ENCODE data around the gene TSC22D2.
"Not testable (repeated sequence)": the region's sequence is repeated elsewhere in the genome, so short reads cannot be mapped to it uniquely, and the experiment has no call there.

The TSC22D2 gene

GRCh38 chr3:150495563-150496168, 87.6 kb downstream of the TSC22D2 start:
- no peak overlapping the region for H3K4me3 ChIP-seq (ENCODE audit: low read length)
- no peaks in the 10 kb centered on the region for H3K27me3 ChIP-seq (ENCODE audit: insufficient read depth, low read length)
- H3K9me3 ChIP-seq (ENCODE audit: insufficient read depth, low read depth, low read length) = peaks cover 4% of the 10 kb centered on the region
- no peak overlapping the region for H3K9ac ChIP-seq (ENCODE audit: low read depth, low read length)
- no peaks in the 10 kb centered on the region for H3K36me3 ChIP-seq (ENCODE audit: insufficient read depth, low read depth, low read length)
- no peak overlapping the region for H3K27ac ChIP-seq (ENCODE audit: low read length)
- H3K4me1 ChIP-seq (ENCODE audit: insufficient read depth, low read length) = no peaks in the 10 kb centered on the region

- peaks cover 11% of the 10 kb centered on the region for H3K9me3 ChIP-seq (ENCODE audit: insufficient read depth, low read depth, low read length)
- no peaks in the 10 kb centered on the region for H3K4me1 ChIP-seq (ENCODE audit: insufficient read depth, low read length)
- no peaks in the 10 kb centered on the region for H3K36me3 ChIP-seq (ENCODE audit: insufficient read depth, low read depth, low read length)
- no peak overlapping the region for H3K4me3 ChIP-seq (ENCODE audit: low read length)
- H3K27me3 ChIP-seq (ENCODE audit: insufficient read depth, low read length) = no peaks in the 10 kb centered on the region
- H3K27ac ChIP-seq (ENCODE audit: low read length) = no peak overlapping the region
- no peak overlapping the region for H3K9ac ChIP-seq (ENCODE audit: low read depth, low read length)
These were observed 89.9 kb downstream of the TSC22D2 start for GRCh38 chr3:150497956-150498355.

GRCh38 chr3:150500960-150501359, 92.9 kb downstream of the TSC22D2 start:
- not testable (repeated sequence) for H3K4me1 ChIP-seq (ENCODE audit: insufficient read depth, low read length)

GRCh38 chr3:150503402-150504099, 95.5 kb downstream of the TSC22D2 start:
- H3K9ac ChIP-seq (ENCODE audit: low read depth, low read length) = no peak overlapping the region
- peaks cover 11% of the 10 kb centered on the region for H3K9me3 ChIP-seq (ENCODE audit: insufficient read depth, low read depth, low read length)
- H3K36me3 ChIP-seq (ENCODE audit: insufficient read depth, low read depth, low read length) = no peaks in the 10 kb centered on the region
- no peak overlapping the region for H3K27ac ChIP-seq (ENCODE audit: low read length)
- H3K4me3 ChIP-seq (ENCODE audit: low read length) = no peak overlapping the region
- no peaks in the 10 kb centered on the region for H3K27me3 ChIP-seq (ENCODE audit: insufficient read depth, low read length)
- H3K4me1 ChIP-seq (ENCODE audit: insufficient read depth, low read length) = no peaks in the 10 kb centered on the region

More at GRCh38 chr3:150500960-150501359, 92.9 kb downstream of the TSC22D2 start:
- not testable (repeated sequence) for H3K27me3 ChIP-seq (ENCODE audit: insufficient read depth, low read length); H3K9ac ChIP-seq (ENCODE audit: low read depth, low read length); H3K27ac ChIP-seq (ENCODE audit: low read length); H3K4me3 ChIP-seq (ENCODE audit: low read length); H3K36me3 ChIP-seq (ENCODE audit: insufficient read depth, low read depth, low read length)
- H3K9me3 ChIP-seq (ENCODE audit: insufficient read depth, low read depth, low read length) = peaks cover 11% of the 10 kb centered on the region

- Histone ChIP-seq H3K9me3 (ENCODE audit: insufficient read depth, low read depth, low read length) (peaks cover 11% of the 10 kb centered on the region), H3K27ac (ENCODE audit: low read length) (no peak overlapping the region), H3K27me3 (ENCODE audit: insufficient read depth, low read length) (no peaks in the 10 kb centered on the region), H3K4me3 (ENCODE audit: low read length) (no peak overlapping the region), H3K36me3 (ENCODE audit: insufficient read depth, low read depth, low read length) (no peaks in the 10 kb centered on the region), H3K4me1 (ENCODE audit: insufficient read depth, low read length) (no peaks in the 10 kb centered on the region), H3K9ac (ENCODE audit: low read depth, low read length) (no peak overlapping the region)
These were observed 96.4 kb downstream of the TSC22D2 start for GRCh38 chr3:150504483-150504882.

- no peaks in the 10 kb centered on the region for H3K36me3 ChIP-seq (ENCODE audit: insufficient read depth, low read depth, low read length)
- no peaks in the 10 kb centered on the region for H3K27me3 ChIP-seq (ENCODE audit: insufficient read depth, low read length)
- peaks cover 20% of the 10 kb centered on the region; the same call in 1 of the 2 replicates for H3K4me1 ChIP-seq (ENCODE audit: insufficient read depth, low read length)
- no peak overlapping the region for H3K27ac ChIP-seq (ENCODE audit: low read length)
- no peak overlapping the region for H3K4me3 ChIP-seq (ENCODE audit: low read length)
- no peak overlapping the region for H3K9ac ChIP-seq (ENCODE audit: low read depth, low read length)
- H3K9me3 ChIP-seq (ENCODE audit: insufficient read depth, low read depth, low read length) = no peaks in the 10 kb centered on the region
These were observed 100.3 kb downstream of the TSC22D2 start for GRCh38 chr3:150508401-150508800.

GRCh38 chr3:150509780-150510179, 101.7 kb downstream of the TSC22D2 start:
- H3K36me3 ChIP-seq (ENCODE audit: insufficient read depth, low read depth, low read length) = no peaks in the 10 kb centered on the region
- no peak overlapping the region for H3K27ac ChIP-seq (ENCODE audit: low read length)
- H3K4me3 ChIP-seq (ENCODE audit: low read length) = no peak overlapping the region
- H3K9ac ChIP-seq (ENCODE audit: low read depth, low read length) = no peak overlapping the region
- no peaks in the 10 kb centered on the region for H3K9me3 ChIP-seq (ENCODE audit: insufficient read depth, low read depth, low read length)
- H3K27me3 ChIP-seq (ENCODE audit: insufficient read depth, low read length) = no peaks in the 10 kb centered on the region
- peaks cover 22% of the 10 kb centered on the region; the same call in 1 of the 2 replicates for H3K4me1 ChIP-seq (ENCODE audit: insufficient read depth, low read length)

- Histone ChIP-seq H3K36me3 (ENCODE audit: insufficient read depth, low read depth, low read length) (no peaks in the 10 kb centered on the region), H3K27ac (ENCODE audit: low read length) (no peak overlapping the region), H3K4me1 (ENCODE audit: insufficient read depth, low read length) (peaks cover 22% of the 10 kb centered on the region; the same call in 1 of the 2 replicates), H3K9me3 (ENCODE audit: insufficient read depth, low read depth, low read length) (no peaks in the 10 kb centered on the region), H3K9ac (ENCODE audit: low read depth, low read length) (no peak overlapping the region), H3K27me3 (ENCODE audit: insufficient read depth, low read length) (no peaks in the 10 kb centered on the region), H3K4me3 (ENCODE audit: low read length) (no peak overlapping the region; the same call in 1 of the 2 replicates)
These were observed 103.2 kb downstream of the TSC22D2 start for GRCh38 chr3:150511122-150511821.

GRCh38 chr3:150515210-150515609, 107.1 kb downstream of the TSC22D2 start:
- Histone ChIP-seq H3K4me3 (ENCODE audit: low read length) (no peak overlapping the region), H3K9ac (ENCODE audit: low read depth, low read length) (no peak overlapping the region), H3K9me3 (ENCODE audit: insufficient read depth, low read depth, low read length) (no peaks in the 10 kb centered on the region), H3K27me3 (ENCODE audit: insufficient read depth, low read length) (no peaks in the 10 kb centered on the region), H3K36me3 (ENCODE audit: insufficient read depth, low read depth, low read length) (no peaks in the 10 kb centered on the region), H3K27ac (ENCODE audit: low read length) (no peak overlapping the region), H3K4me1 (ENCODE audit: insufficient read depth, low read length) (peaks cover 22% of the 10 kb centered on the region; the same call in 1 of the 2 replicates)

Measured in iPS-20b (cell line).